SH-SY5Y (cell line): ENCODE measurements around the gene DPEP3.

Experiments
- GATA2 ChIP-seq: IDR thresholded peaks from 2 replicates; pipeline ENCODE4 v1.6.1; 2011; ENCODE audit warnings: mild to moderate bottlenecking, low read depth, low read length
- GATA3 ChIP-seq: IDR thresholded peaks from 2 replicates; pipeline ENCODE4 v1.6.1; 2011; ENCODE audit warnings: low read depth, mild to moderate bottlenecking, low read length, moderate library complexity

DNA sequence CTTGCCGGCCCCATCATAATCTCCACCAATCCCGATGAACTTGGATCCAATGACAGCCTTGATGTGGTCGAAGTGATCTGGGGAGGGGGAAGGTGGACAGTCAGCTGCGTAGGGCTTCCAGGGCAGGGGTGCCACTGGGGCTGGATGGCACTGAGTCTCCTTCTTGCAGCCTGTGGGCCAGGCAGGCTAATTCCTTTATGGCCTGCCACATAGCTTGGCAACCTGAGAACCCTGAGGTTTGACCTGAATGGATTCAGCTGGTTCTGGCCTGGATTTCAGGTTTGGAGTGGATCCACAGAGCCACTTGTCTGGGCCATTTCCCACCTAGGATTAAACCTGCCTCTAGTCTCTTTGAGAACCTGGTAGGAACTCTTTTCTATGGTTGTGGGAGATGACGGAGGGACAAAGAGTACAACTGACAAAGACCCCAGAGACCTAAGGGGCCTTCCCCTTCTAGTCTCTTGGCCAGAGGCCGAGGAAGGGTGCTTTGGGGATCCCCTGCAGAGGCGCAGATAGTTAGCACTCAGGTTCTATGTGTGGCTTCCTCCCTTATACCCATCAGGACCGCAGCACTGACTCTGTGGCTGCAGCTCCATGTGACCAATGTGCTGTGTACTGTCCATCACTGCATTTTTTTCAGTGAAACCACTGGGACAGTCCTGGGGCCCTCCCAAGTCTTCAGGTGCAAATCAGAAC is 9.2 kb upstream of the DPEP3 start:
- TF ChIP-seq GATA3 (no peak), GATA2 (no peak)
